NB4 (cell line): ENCODE results near the gene BFSP1.

ENCODE experiments used
- MYC ChIP-seq: IDR thresholded peaks from 2 replicates; pipeline ENCODE4 v1.6.1; 2011; ENCODE audit warnings: low read depth, low read length
- POLR2A ChIP-seq: IDR thresholded peaks from 2 replicates; pipeline ENCODE4 v1.6.1; 2011; ENCODE audit warnings: mild to moderate bottlenecking; ENCODE audit not compliant: insufficient read length; ENCODE audit errors: extremely low read depth
- TF ChIP-seq, protein P1 (sequence below): IDR thresholded peaks from one replicate; pipeline ENCODE4 v1.5.1; 2012; ENCODE audit warnings: low read depth, low read length
- TF ChIP-seq, protein P2 (sequence below): IDR thresholded peaks from 2 replicates; pipeline ENCODE4 v1.6.1; 2011; ENCODE audit warnings: low read depth, low read length

DNA sequence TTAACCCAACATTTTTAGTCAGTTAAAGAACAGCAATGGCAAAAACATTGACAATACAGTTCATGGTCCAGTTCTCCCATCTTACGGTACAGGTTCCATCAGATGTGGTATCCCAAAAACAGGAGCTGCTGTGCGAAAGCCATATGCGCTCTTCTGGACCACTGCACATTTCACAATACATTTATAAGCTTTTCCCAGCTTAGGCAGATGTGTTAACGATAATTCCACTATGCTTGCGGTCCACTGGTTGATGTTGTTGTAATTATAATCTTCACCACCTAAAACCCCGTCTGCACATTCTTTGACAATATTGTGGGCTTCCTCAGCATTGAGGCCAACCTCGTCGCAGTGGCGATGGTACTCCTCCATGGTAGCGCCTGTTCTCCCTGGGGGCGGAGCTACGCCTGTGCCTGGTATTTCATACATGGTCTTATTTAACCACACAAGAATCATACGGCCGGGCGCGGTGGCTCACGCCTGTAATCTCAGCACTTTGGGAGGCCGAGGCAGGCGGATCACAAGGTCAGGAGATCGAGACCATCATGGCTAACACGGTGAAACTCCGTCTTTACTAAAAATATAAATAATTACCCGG lies 52.0 kb downstream of the BFSP1 start:
- TF ChIP-seq, protein P1, sequence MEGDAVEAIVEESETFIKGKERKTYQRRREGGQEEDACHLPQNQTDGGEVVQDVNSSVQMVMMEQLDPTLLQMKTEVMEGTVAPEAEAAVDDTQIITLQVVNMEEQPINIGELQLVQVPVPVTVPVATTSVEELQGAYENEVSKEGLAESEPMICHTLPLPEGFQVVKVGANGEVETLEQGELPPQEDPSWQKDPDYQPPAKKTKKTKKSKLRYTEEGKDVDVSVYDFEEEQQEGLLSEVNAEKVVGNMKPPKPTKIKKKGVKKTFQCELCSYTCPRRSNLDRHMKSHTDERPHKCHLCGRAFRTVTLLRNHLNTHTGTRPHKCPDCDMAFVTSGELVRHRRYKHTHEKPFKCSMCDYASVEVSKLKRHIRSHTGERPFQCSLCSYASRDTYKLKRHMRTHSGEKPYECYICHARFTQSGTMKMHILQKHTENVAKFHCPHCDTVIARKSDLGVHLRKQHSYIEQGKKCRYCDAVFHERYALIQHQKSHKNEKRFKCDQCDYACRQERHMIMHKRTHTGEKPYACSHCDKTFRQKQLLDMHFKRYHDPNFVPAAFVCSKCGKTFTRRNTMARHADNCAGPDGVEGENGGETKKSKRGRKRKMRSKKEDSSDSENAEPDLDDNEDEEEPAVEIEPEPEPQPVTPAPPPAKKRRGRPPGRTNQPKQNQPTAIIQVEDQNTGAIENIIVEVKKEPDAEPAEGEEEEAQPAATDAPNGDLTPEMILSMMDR: no peak
- TF ChIP-seq POLR2A: no peak
- TF ChIP-seq MYC: no peak
- TF ChIP-seq, protein P2, sequence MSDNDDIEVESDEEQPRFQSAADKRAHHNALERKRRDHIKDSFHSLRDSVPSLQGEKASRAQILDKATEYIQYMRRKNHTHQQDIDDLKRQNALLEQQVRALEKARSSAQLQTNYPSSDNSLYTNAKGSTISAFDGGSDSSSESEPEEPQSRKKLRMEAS: no peak
